ENCODE measurements around the gene MYLK3. TPM values are rescaled to one million over a fixed set of nuclear protein-coding genes. Genes with fewer than 3 reads are reported as not detected.
"Not testable (repeated sequence)": the region's sequence is repeated elsewhere in the genome, so short reads cannot be mapped to it uniquely, and the experiment has no call there.

MYLK3 gene
- total RNA-seq, 1 donor from 2014 or later: 0.49 TPM

DNA sequence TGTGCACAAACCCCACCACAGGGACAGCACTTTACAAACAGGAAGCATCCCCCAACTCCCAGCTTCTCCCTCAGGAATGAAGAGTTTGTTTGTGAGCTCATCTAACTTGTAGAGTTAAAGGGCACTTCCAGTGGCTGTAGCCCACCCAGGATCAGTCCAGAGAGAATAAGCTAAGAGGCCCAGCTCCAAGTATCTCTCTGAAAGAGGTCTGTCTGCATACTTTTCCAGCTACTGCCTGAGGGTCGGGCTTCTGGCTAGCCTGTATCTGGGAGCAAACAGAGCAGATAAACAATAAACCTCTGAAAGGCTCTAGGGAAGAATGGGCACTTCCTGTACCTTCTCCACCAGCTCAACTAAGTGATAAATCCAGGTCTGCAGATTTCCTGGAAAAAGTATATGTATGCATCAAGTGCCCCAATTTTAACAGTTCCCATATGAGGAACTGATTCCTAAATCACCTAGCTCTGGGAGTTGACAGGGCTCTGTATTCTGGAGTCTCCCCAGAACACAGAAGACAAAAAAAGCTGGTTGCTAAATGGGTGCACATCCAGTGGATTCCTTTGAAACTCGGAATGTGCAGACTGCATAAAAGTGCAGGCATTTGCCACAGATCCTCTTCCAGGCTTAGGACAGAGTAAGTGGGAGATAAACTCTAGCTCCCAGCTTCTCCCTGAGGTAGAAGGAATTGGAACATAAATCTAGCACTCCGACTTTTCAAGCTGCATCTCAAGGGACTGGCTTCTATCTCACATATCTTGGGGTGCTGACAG is 37.1 kb upstream of the MYLK3 start:
- TF ChIP-seq CTCF (IDR thresholded peaks at IDR 0.05; ENCODE audit: partially characterized antibody, unreplicated experiment): no peak
- H3K36me3 Mint-ChIP-seq (ENCODE audit: unreplicated experiment): peaks cover 10% of the 10 kb centered on the region
- no peak overlapping the region for H3K4me3 Mint-ChIP-seq (ENCODE audit: unreplicated experiment)
- H3K9me3 Mint-ChIP-seq (ENCODE audit: unreplicated experiment): peaks cover 5% of the 10 kb centered on the region
- no peak overlapping the region for H3K27ac Mint-ChIP-seq (ENCODE audit: unreplicated experiment)
- H3K27me3 Mint-ChIP-seq (ENCODE audit: unreplicated experiment): no peaks in the 10 kb centered on the region
- DNase-seq: no peak
- no peaks in the 10 kb centered on the region for H3K4me1 Mint-ChIP-seq (ENCODE audit: low read depth, unreplicated experiment)

DNA sequence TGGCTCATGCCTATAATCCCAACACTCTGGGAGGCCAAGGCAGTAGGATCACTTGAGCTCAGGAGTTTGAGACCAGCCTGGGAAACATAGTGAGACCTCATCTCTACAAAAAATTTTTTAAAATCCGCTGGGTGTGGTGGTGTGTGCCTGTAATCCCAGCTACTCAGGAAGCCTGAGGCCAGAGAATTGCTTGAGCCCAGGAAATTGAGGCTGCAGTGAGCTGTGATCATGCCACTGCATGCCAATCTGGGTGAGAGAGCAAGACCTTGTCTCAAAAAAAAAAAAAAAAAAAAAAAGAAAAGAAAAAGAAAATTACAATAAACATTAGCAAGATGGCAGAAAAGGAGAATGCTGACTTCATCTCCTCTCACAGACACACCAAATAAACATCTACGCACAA is 36.4 kb upstream of the MYLK3 start:
- not testable (repeated sequence) for H3K4me1 Mint-ChIP-seq (ENCODE audit: low read depth, unreplicated experiment); H3K27me3 Mint-ChIP-seq (ENCODE audit: unreplicated experiment); DNase-seq; H3K27ac Mint-ChIP-seq (ENCODE audit: unreplicated experiment); H3K4me3 Mint-ChIP-seq (ENCODE audit: unreplicated experiment); H3K36me3 Mint-ChIP-seq (ENCODE audit: unreplicated experiment); H3K9me3 Mint-ChIP-seq (ENCODE audit: unreplicated experiment)

DNA sequence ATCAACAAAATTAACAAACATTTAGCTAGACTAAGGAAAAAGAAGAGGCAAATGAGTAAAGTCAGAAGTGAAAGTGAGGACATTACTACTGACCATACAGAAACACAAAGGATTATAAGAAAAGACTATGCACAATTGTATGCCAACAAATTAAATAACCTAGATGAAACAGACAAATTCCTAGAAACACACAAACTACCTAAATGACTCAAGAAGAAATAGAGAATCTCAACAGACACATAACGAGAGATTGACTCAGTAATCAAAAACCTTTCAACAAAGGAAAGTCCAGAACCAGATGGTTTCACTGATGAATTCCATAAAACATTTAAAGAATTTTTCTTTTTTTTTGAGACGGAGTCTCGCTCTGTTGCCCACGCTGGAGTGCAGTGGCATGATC is 35.7 kb upstream of the MYLK3 start:
- no peak for TF ChIP-seq CTCF (IDR thresholded peaks at IDR 0.05; ENCODE audit: partially characterized antibody, unreplicated experiment)
- Mint-ChIP-seq H3K4me1 (ENCODE audit: low read depth, unreplicated experiment) (no peaks in the 10 kb centered on the region), H3K27me3 (ENCODE audit: unreplicated experiment) (no peaks in the 10 kb centered on the region), H3K9me3 (ENCODE audit: unreplicated experiment) (peaks cover 4% of the 10 kb centered on the region), H3K27ac (ENCODE audit: unreplicated experiment) (no peak overlapping the region), H3K4me3 (ENCODE audit: unreplicated experiment) (no peak overlapping the region), H3K36me3 (ENCODE audit: unreplicated experiment) (peaks cover 14% of the 10 kb centered on the region)
- no peak for DNase-seq

GRCh38 chr16:46782320-46782719 is 34.2 kb upstream of the MYLK3 start:
- Mint-ChIP-seq H3K4me1 (ENCODE audit: low read depth, unreplicated experiment) (no peaks in the 10 kb centered on the region), H3K27ac (ENCODE audit: unreplicated experiment) (no peak overlapping the region), H3K36me3 (ENCODE audit: unreplicated experiment) (peaks cover 14% of the 10 kb centered on the region), H3K27me3 (ENCODE audit: unreplicated experiment) (no peaks in the 10 kb centered on the region), H3K9me3 (ENCODE audit: unreplicated experiment) (peaks cover 4% of the 10 kb centered on the region), H3K4me3 (ENCODE audit: unreplicated experiment) (no peak overlapping the region)
- TF ChIP-seq CTCF (IDR thresholded peaks at IDR 0.05; ENCODE audit: partially characterized antibody, unreplicated experiment): no peak
- DNase-seq: no peak

DNA sequence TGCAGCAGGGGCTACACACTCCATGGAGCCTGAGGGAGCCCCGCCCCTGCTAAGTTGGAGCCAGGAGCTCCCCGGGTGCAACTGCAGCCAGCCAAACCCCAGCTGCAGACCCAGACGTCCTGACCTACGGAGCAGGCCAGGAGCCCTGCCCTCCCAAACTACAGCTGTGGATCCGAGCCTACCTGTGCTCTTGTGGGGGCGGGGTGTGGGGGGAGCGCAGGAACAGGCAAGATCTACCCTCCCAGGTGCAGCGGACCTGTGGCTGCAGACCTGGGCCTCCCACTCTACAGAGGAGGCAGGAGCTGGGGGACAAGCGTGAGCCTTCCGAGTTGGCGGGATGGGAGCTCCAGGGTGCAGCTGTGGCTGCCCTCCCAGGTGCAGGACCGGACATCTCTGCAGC is 29.7 kb upstream of the MYLK3 start:
- TF ChIP-seq CTCF (IDR thresholded peaks at IDR 0.05; ENCODE audit: partially characterized antibody, unreplicated experiment): no peak
- Mint-ChIP-seq H3K4me3 (ENCODE audit: unreplicated experiment) (no peak overlapping the region), H3K36me3 (ENCODE audit: unreplicated experiment) (peaks cover 5% of the 10 kb centered on the region), H3K9me3 (ENCODE audit: unreplicated experiment) (no peaks in the 10 kb centered on the region), H3K4me1 (ENCODE audit: low read depth, unreplicated experiment) (no peaks in the 10 kb centered on the region), H3K27me3 (ENCODE audit: unreplicated experiment) (no peaks in the 10 kb centered on the region), H3K27ac (ENCODE audit: unreplicated experiment) (no peak overlapping the region)
- no peak for DNase-seq
